Gastroesophageal sphincter (tissue), 3 donors: ENCODE data around the gene TNFRSF11A.

ENCODE experiments used
- POLR2A ChIP-seq, 2 donors: fragments of 450-650 bp; IDR thresholded peaks; one replicate each; pipeline ENCODE4 v1.6.1; 2017; ENCODE audit warnings: antibody characterized with exemption in 2 of 2, mild to moderate bottlenecking in 2 of 2, moderate library complexity in 1 of 2
- POLR2AphosphoS5 ChIP-seq: sonication (generic); formaldehyde crosslinking; IDR thresholded peaks from one replicate; pipeline ENCODE4 v1.6.1; 2017; ENCODE audit warnings: antibody characterized with exemption
- TF ChIP-seq, protein P1 (sequence below), 4 experiments: fragments of 200-600 bp in 2 of 4; fragments of 450-650 bp in 2 of 4; sonication (generic) in 1 of 4; IDR thresholded peaks; one replicate each; pipeline ENCODE4 v1.5.1; 2017 to 2019; ENCODE audit warnings: antibody characterized with exemption in 4 of 4, mild to moderate bottlenecking in 2 of 4, moderate library complexity in 2 of 4

DNA sequence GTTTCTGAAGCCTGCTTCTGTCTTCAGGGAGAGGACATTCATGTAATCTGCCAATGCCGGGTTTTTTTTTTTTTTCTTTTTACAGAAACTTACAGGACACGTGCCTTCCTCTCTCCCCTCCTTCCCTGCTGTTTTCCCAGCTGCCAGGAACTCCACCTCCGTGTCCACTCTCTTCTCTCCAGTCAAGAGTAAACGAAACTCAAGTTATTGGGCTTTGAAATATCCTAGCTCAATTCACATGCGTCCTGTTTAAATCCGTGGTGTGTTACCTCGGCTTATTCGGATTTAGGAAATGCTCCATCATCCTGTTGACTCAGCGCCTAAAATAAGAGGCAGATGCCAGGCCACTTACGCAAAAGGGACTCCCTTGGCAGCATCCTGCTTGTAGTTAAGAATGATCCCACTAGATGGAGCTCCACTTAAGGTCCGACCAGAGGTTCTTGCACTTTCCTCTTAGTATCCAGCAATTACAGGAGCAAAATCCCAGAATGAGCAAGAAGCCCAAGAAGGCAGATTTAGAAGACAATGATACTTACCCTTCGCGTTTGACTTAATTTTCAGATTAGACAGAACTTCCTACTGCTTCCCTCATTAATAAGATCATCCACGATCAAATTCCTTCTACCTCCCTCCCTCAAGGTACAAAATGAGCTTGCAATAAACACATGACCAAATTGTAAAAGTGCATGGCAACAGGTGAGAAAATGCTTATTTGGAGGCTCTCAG, 100.5 kb downstream of the TNFRSF11A start:
- TF ChIP-seq, protein P1, sequence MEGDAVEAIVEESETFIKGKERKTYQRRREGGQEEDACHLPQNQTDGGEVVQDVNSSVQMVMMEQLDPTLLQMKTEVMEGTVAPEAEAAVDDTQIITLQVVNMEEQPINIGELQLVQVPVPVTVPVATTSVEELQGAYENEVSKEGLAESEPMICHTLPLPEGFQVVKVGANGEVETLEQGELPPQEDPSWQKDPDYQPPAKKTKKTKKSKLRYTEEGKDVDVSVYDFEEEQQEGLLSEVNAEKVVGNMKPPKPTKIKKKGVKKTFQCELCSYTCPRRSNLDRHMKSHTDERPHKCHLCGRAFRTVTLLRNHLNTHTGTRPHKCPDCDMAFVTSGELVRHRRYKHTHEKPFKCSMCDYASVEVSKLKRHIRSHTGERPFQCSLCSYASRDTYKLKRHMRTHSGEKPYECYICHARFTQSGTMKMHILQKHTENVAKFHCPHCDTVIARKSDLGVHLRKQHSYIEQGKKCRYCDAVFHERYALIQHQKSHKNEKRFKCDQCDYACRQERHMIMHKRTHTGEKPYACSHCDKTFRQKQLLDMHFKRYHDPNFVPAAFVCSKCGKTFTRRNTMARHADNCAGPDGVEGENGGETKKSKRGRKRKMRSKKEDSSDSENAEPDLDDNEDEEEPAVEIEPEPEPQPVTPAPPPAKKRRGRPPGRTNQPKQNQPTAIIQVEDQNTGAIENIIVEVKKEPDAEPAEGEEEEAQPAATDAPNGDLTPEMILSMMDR (IDR thresholded peaks at IDR 0.05) = peak; percentile 77 to 94 (median 90)
- TF ChIP-seq POLR2A (IDR thresholded peaks at IDR 0.05) = no peak
- TF ChIP-seq POLR2AphosphoS5 = peak; percentile 96
